GM21423 (cell line): ENCODE data around the gene PDE9A.
"Not testable (repeated sequence)": the region's sequence is repeated elsewhere in the genome, so short reads cannot be mapped to it uniquely, and the experiment has no call there.

ENCODE experiments used
- ATAC-seq: cut with Tn5 transposase; IDR thresholded peaks from one replicate; pipeline ENCODE4 v1.9.1; 2021; ENCODE audit warnings: mild to moderate bottlenecking, moderate library complexity; ENCODE audit not compliant: unreplicated experiment

PDE9A gene

GRCh38 chr21:42653231-42654061 lies at the start of gene PDE9A:
Gene PDE9A, plus strand, starts transcription at chr21:42653621. Its CDS starts 194 bp downstream, at chr21:42653815.
- ATAC-seq = no peak

- no peak for ATAC-seq
Measured at GRCh38 chr21:42607102-42607501, 46.3 kb upstream of the PDE9A start.

- ATAC-seq = no peak
Measured at GRCh38 chr21:42607525-42608102, 45.8 kb upstream of the PDE9A start.

- no peak for ATAC-seq
Measured at GRCh38 chr21:42608446-42608845, 45.0 kb upstream of the PDE9A start.

GRCh38 chr21:42609811-42610210 lies 43.6 kb upstream of the PDE9A start:
- no peak for ATAC-seq

- no peak for ATAC-seq
Measured at GRCh38 chr21:42611852-42612251, 41.6 kb upstream of the PDE9A start.

GRCh38 chr21:42612390-42612789 lies 41.0 kb upstream of the PDE9A start:
- ATAC-seq = no peak

GRCh38 chr21:42613756-42614155 lies 39.7 kb upstream of the PDE9A start:
- ATAC-seq = no peak

GRCh38 chr21:42614396-42614795 lies 39.0 kb upstream of the PDE9A start:
- no peak for ATAC-seq

GRCh38 chr21:42614811-42615351 lies 38.5 kb upstream of the PDE9A start:
- ATAC-seq = no peak

- not testable (repeated sequence) for ATAC-seq
Measured at GRCh38 chr21:42615377-42615776, 38.0 kb upstream of the PDE9A start.

- ATAC-seq = no peak
Measured at GRCh38 chr21:42615924-42616323, 37.5 kb upstream of the PDE9A start.

GRCh38 chr21:42616446-42616845 lies 37.0 kb upstream of the PDE9A start:
- no peak for ATAC-seq

- ATAC-seq = no peak
Measured at GRCh38 chr21:42616941-42617340, 36.5 kb upstream of the PDE9A start.

- ATAC-seq = no peak
Measured at GRCh38 chr21:42617486-42617885, 35.9 kb upstream of the PDE9A start.

GRCh38 chr21:42618707-42619102 lies 34.7 kb upstream of the PDE9A start:
- ATAC-seq = no peak

GRCh38 chr21:42619166-42619565 lies 34.3 kb upstream of the PDE9A start:
- ATAC-seq = no peak

GRCh38 chr21:42619841-42620240 lies 33.6 kb upstream of the PDE9A start:
- no peak for ATAC-seq

GRCh38 chr21:42621166-42621818 lies 32.1 kb upstream of the PDE9A start:
- no peak for ATAC-seq

- ATAC-seq = no peak
Measured at GRCh38 chr21:42621819-42622177, 31.6 kb upstream of the PDE9A start.

- ATAC-seq = no peak
Measured at GRCh38 chr21:42622284-42622683, 31.1 kb upstream of the PDE9A start.

GRCh38 chr21:42623694-42624093 lies 29.7 kb upstream of the PDE9A start:
- ATAC-seq = no peak
